HCT116 (cell line): ENCODE data around the gene GPX8. TPM values are rescaled to one million over a fixed set of nuclear protein-coding genes. Genes with fewer than 3 reads are reported as not detected.

Experiments used
- ATAC-seq: fragments of 200-7000 bp; cut with Tn5 transposase; 2 replicates; pipeline ENCODE4 v1.9.1; 2020; ENCODE audit warnings: mild to moderate bottlenecking, moderate library complexity
- BruUV-seq: library from RNA; stranded (reverse); fragments of 400-500 nt; replicated peaks from 2 replicates; lab custom pipeline; 2021; lab: Mats Ljungman, UMichigan
- CTCF ChIA-PET: fragments of 300-600 bp; sonication (Branson Sonifier 250); formaldehyde crosslinking; loops from one replicate; lab custom pipeline; 2021; ENCODE audit warnings: antibody characterized with exemption; lab: Charles Lee
- POLR2A ChIA-PET: fragments of 300-600, 350-600 bp; sonication (Branson Sonifier 250); formaldehyde crosslinking; loops from one replicate; lab custom pipeline; 2021; ENCODE audit warnings: antibody characterized with exemption; lab: Charles Lee
- RAD21 ChIA-PET, 2 experiments: fragments of 300-600 bp; sonication (Branson Sonifier 250); formaldehyde crosslinking; loops; one replicate each; lab custom pipeline; 2023; ENCODE audit warnings: low total read pairs in 2 of 2; ENCODE audit not compliant: uncharacterized antibody in 2 of 2, unreplicated experiment in 2 of 2, low non-redundant PET in 1 of 2; lab: Charles Lee
- DNase-seq: peaks from one replicate; pipeline ENCODE4 v3.0.0-alpha.2; 2010; ENCODE audit warnings: low read depth, low spot score
- H2AFZ ChIP-seq: fragments of 200-600 bp; shearing (Covaris generic), sonication (generic); 2 replicates; pipeline ENCODE4 v1.6.1; 2017; ENCODE audit warnings: low read depth, mixed run types, mixed read lengths, antibody characterized with exemption, low read length; ENCODE audit not compliant: poor library complexity, severe bottlenecking
- H3K27ac ChIP-seq: 2 replicates; pipeline ENCODE4 v1.5.1; 2012; ENCODE audit warnings: low read depth, low read length
- H3K27me3 ChIP-seq: fragments of 200-600 bp; sonication (generic); 2 replicates; pipeline ENCODE4 v1.6.1; 2016; ENCODE audit warnings: mixed run types, low read length, mixed read lengths; ENCODE audit not compliant: insufficient read depth
- H3K36me3 ChIP-seq, 2 experiments: fragments of 200-500 bp in 1 of 2; fragments of 200-600 bp in 1 of 2; sonication (Bioruptor generic) in 1 of 2; sonication (generic) in 1 of 2; 2 replicates each; pipeline versions ENCODE4 v1.5.1 to v1.6.1; 2014 to 2016; ENCODE audit warnings: low read length in 2 of 2, inconsistent platforms in 1 of 2, mixed read lengths in 1 of 2, mixed run types in 1 of 2; ENCODE audit not compliant: insufficient read depth in 2 of 2, control insufficient read depth in 1 of 2
- H3K4me1 ChIP-seq, 2 experiments: fragments of 200-600 bp in 1 of 2; sonication (generic) in 1 of 2; 2 replicates each; pipeline versions ENCODE4 v1.5.1 to v1.6.1; 2012 to 2017; ENCODE audit warnings: low read length in 2 of 2, inconsistent platforms in 1 of 2, mild to moderate bottlenecking in 1 of 2, mixed read lengths in 1 of 2, mixed run types in 1 of 2, moderate library complexity in 1 of 2; ENCODE audit not compliant: insufficient read depth in 2 of 2, control insufficient read depth in 1 of 2
- H3K4me2 ChIP-seq: fragments of 200-600 bp; sonication (generic); 2 replicates; pipeline ENCODE4 v1.6.1; 2017; ENCODE audit warnings: mixed run types, low read length, mixed read lengths
- H3K4me3 ChIP-seq, 2 experiments: fragments of 200-600 bp in 1 of 2; sonication (generic) in 1 of 2; replicated peaks in 1 of 2; 2 replicates each; pipeline ENCODE4 v1.5.1; 2011 to 2016; ENCODE audit warnings: low read length in 2 of 2, control low read depth in 1 of 2, low read depth in 1 of 2, mild to moderate bottlenecking in 1 of 2, mixed read lengths in 1 of 2, mixed run types in 1 of 2
- H3K79me2 ChIP-seq: fragments of 200-600 bp; sonication (generic); 2 replicates; pipeline ENCODE4 v1.6.1; 2017; ENCODE audit warnings: mild to moderate bottlenecking, mixed run types, low read length, moderate library complexity, mixed read lengths; ENCODE audit not compliant: insufficient read depth
- H3K9ac ChIP-seq: fragments of 200-600 bp; sonication (generic); 2 replicates; pipeline ENCODE4 v1.6.1; 2016; ENCODE audit warnings: low read length, mixed read lengths
- H3K9me2 ChIP-seq: fragments of 200-600 bp; sonication (generic), shearing (Covaris generic); 2 replicates; pipeline ENCODE4 v1.6.1; 2017; ENCODE audit warnings: mixed run types, mild to moderate bottlenecking, moderate library complexity; ENCODE audit not compliant: insufficient read depth
- H3K9me3 ChIP-seq, 2 experiments: fragments of 200-500 bp in 1 of 2; fragments of 200-600 bp in 1 of 2; sonication (Bioruptor generic) in 1 of 2; sonication (generic) in 1 of 2; 2 replicates each; pipeline ENCODE4 v1.6.1; 2014 to 2017; ENCODE audit warnings: low read length in 2 of 2, mixed read lengths in 2 of 2, inconsistent platforms in 1 of 2, low read depth in 1 of 2, mild to moderate bottlenecking in 1 of 2, mixed run types in 1 of 2, moderate library complexity in 1 of 2; ENCODE audit not compliant: control insufficient read depth in 1 of 2, insufficient read depth in 1 of 2
- H4K20me1 ChIP-seq: fragments of 200-600 bp; sonication (generic), shearing (Covaris generic); 2 replicates; pipeline ENCODE4 v1.6.1; 2017; ENCODE audit warnings: mixed run types, mild to moderate bottlenecking, moderate library complexity; ENCODE audit not compliant: insufficient read depth
- CBX3 ChIP-seq: IDR thresholded peaks from 2 replicates; pipeline ENCODE4 v1.6.1; 2012; ENCODE audit warnings: low read depth
- ELF1 ChIP-seq: IDR thresholded peaks from 2 replicates; pipeline ENCODE4 v1.6.1; 2012; ENCODE audit warnings: low read depth, borderline replicate concordance
- FOSL1 ChIP-seq: IDR thresholded peaks from 2 replicates; pipeline ENCODE4 v1.6.1; 2012; ENCODE audit warnings: low read depth
- RAD21 ChIP-seq: IDR thresholded peaks from 2 replicates; pipeline ENCODE4 v1.6.1; 2012; ENCODE audit warnings: low read depth, mild to moderate bottlenecking
- ZFX ChIP-seq: fragments of 450-650 bp; IDR thresholded peaks from 2 replicates; pipeline ENCODE4 v1.6.1; 2017
- intact Hi-C: fragments of 100-400 bp; cut with micrococcal nuclease; formaldehyde crosslinking; loops from 2 replicates; pipeline ENCODE4 v1.10.0; 2022
- total RNA-seq: library from RNA; stranded (reverse); gene quantifications from one replicate; pipeline ENCODE4 v1.2.1, GENCODE V29; 2021; ENCODE audit not compliant: unreplicated experiment
- TF ChIP-seq, protein P1 (sequence below): IDR thresholded peaks from 2 replicates; pipeline ENCODE4 v1.6.1; 2011; ENCODE audit warnings: mild to moderate bottlenecking, low read length, moderate library complexity; ENCODE audit not compliant: insufficient replicate concordance; ENCODE audit errors: extremely low read depth

The GPX8 gene
- total RNA-seq, 1 experiment from 2014 or later = 36.5 TPM

GRCh38 chr5:55177078-55177477 lies 17.1 kb downstream of the GPX8 start (continued):
- TF ChIP-seq, protein P1, sequence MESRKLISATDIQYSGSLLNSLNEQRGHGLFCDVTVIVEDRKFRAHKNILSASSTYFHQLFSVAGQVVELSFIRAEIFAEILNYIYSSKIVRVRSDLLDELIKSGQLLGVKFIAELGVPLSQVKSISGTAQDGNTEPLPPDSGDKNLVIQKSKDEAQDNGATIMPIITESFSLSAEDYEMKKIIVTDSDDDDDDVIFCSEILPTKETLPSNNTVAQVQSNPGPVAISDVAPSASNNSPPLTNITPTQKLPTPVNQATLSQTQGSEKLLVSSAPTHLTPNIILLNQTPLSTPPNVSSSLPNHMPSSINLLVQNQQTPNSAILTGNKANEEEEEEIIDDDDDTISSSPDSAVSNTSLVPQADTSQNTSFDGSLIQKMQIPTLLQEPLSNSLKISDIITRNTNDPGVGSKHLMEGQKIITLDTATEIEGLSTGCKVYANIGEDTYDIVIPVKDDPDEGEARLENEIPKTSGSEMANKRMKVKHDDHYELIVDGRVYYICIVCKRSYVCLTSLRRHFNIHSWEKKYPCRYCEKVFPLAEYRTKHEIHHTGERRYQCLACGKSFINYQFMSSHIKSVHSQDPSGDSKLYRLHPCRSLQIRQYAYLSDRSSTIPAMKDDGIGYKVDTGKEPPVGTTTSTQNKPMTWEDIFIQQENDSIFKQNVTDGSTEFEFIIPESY = no peak
- no peak for TF ChIP-seq ELF1
- no peak for TF ChIP-seq RAD21
- no peak for TF ChIP-seq ZFX
- TF ChIP-seq FOSL1 = no peak

DNA sequence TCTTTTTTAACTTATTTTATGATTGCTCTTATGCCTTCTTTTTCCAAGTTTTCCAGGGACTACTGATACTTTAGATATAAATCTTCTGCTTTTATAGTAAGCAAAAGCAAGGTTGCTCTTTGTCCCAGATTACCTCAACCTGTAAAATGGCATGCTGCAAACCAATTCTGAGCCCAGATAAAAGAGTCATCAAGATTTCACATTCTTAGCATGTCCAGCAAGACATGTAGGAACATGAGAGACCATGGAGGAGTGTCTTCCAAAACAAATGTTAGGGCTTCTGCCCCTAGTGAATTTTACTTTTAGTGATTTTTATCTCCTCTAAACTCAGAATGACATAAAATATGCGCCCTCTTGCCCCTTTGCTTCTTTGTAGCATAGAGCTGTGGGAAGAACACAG lies 20.0 kb downstream of the GPX8 start:
- CTCF ChIA-PET = no interaction called here
- no TSS peak for BruUV-seq
- H3K36me3 ChIP-seq = no peaks in the 10 kb centered on the region
- H3K27me3 ChIP-seq = no peaks in the 10 kb centered on the region
- no peaks in the 10 kb centered on the region for H3K9me2 ChIP-seq
- no peaks in the 10 kb centered on the region for H3K79me2 ChIP-seq
- TF ChIP-seq CBX3 = no peak
- no peak for TF ChIP-seq FOSL1
- TF ChIP-seq, all 23 proteins: peak for 0
- no peaks in the 10 kb centered on the region for H3K9me3 ChIP-seq
- ChIA-PET RAD21 (no interaction called here), POLR2A (no interaction called here)
- ATAC-seq = no peak
- no peak for DNase-seq
- H3K4me2 ChIP-seq = no peak overlapping the region
- intact Hi-C loops = no loop called here
- H4K20me1 ChIP-seq = no peaks in the 10 kb centered on the region
- peaks cover 5 to 16% of the 10 kb centered on the region in 2 experiments; a peak in 3 of 4 replicates for H3K4me1 ChIP-seq
- no peak overlapping the region for H3K4me3 ChIP-seq
- no peak overlapping the region for H3K9ac ChIP-seq
- H2AFZ ChIP-seq = no peak overlapping the region
- H3K27ac ChIP-seq = no peak overlapping the region
